Smooth muscle cell (in vitro differentiated cells): Measurements from ENCODE around the gene HIVEP2. TPM values are rescaled to one million over a fixed set of nuclear protein-coding genes. Genes with fewer than 3 reads are reported as not detected.

ENCODE experiments used
- DNase-seq: peaks from one replicate; lab custom pipeline; 2025; ENCODE audit not compliant: unreplicated experiment; lab: John Stamatoyannopoulos, UW
- H2AFZ ChIP-seq: fragments of 200-600 bp; sonication (generic); 2 replicates; pipeline ENCODE4 v1.6.0; 2016; ENCODE audit warnings: antibody characterized with exemption, low read depth, mild to moderate bottlenecking
- H3F3A ChIP-seq: fragments of 200-600 bp; sonication (generic); 2 replicates; pipeline ENCODE4 v1.6.0; 2017; ENCODE audit warnings: antibody characterized with exemption, low read depth
- H3K27ac ChIP-seq: fragments of 200-600 bp; sonication (generic); 2 replicates; pipeline ENCODE4 v1.5.1; 2016; ENCODE audit warnings: low read depth, mild to moderate bottlenecking
- H3K27me3 ChIP-seq: fragments of 200-600 bp; sonication (generic); 2 replicates; pipeline ENCODE4 v1.6.1; 2016; ENCODE audit warnings: low read depth, mild to moderate bottlenecking
- H3K36me3 ChIP-seq: fragments of 200-600 bp; sonication (generic); 2 replicates; pipeline ENCODE4 v1.5.1; 2016; ENCODE audit warnings: low read depth
- H3K4me1 ChIP-seq: fragments of 200-600 bp; sonication (generic); 2 replicates; pipeline ENCODE4 v1.5.1; 2016; ENCODE audit warnings: low read depth
- H3K4me2 ChIP-seq: fragments of 200-600 bp; sonication (generic); 2 replicates; pipeline ENCODE4 v1.6.0; 2016; ENCODE audit warnings: mild to moderate bottlenecking
- H3K4me3 ChIP-seq: fragments of 200-600 bp; sonication (generic); 2 replicates; pipeline ENCODE4 v1.5.1; 2016; ENCODE audit warnings: mild to moderate bottlenecking
- H3K79me2 ChIP-seq: fragments of 200-600 bp; sonication (generic); 2 replicates; pipeline ENCODE4 v1.6.0; 2016; ENCODE audit warnings: low read depth, mild to moderate bottlenecking
- H3K9ac ChIP-seq: fragments of 200-600 bp; sonication (generic); 2 replicates; pipeline ENCODE4 v1.6.0; 2016; ENCODE audit warnings: low read depth
- H3K9me3 ChIP-seq: fragments of 200-600 bp; sonication (generic); replicated peaks from 2 replicates; pipeline ENCODE4 v1.5.1; 2016; ENCODE audit warnings: low read depth
- H4K20me1 ChIP-seq: fragments of 200-600 bp; sonication (generic); 2 replicates; pipeline ENCODE4 v1.6.0; 2016; ENCODE audit warnings: low read depth
- WGBS: methylation state at CpG from one replicate; pipeline ENCODE4 v1.1.7; 2016; ENCODE audit warnings: low lambda C conversion rate; 5-methylcytosine and 5-hydroxymethylcytosine counted together
- polyA plus RNA-seq: library from polyadenylated mRNA; unstranded; fragments of >200 nt; fragmentation: Nextera tagmentation; extraction: Ambion mirVana; gene quantifications from 2 replicates; pipeline ENCODE4 v1.2.1, GENCODE V29; 2016
- total RNA-seq: library from RNA; depleted of rRNA; stranded (reverse); fragments of >200 nt; gene quantifications from 2 replicates; pipeline ENCODE4 v1.2.3, GENCODE V29; 2014
- TF ChIP-seq, protein P1 (sequence below): fragments of 200-600 bp; sonication (generic); IDR thresholded peaks from 2 replicates; pipeline ENCODE4 v1.5.1; 2017; ENCODE audit warnings: borderline replicate concordance, mild to moderate bottlenecking, antibody characterized with exemption; ENCODE audit not compliant: insufficient read depth, poor library complexity, severe bottlenecking

HIVEP2 gene
- total and polyA plus RNA-seq, 2 experiments from 2014 or later, result 3.2 to 12.5 TPM

DNA sequence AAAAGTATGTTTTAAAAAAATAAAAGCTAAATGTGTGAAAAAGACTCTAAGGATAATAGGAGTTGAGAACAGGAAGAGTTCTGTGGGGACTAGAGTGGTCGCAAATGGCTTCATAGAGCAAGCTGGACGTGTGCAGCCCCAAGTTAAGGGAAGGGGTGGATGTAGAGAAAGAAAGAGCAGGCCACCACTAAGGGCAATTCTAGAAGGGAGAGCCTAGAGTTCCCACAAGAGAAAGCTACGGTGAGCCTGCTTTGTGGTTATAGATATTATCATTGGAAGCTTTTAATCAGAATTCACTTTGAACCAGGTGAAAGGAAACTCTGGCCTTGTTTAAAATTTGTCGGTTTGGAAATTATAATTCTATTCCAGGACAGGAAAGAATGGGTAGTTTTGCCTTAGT, 101.6 kb downstream of the HIVEP2 start:
- peaks cover 36% of the 10 kb centered on the region for H3K79me2 ChIP-seq
- peak overlapping the region; percentile 83 for H3K4me2 ChIP-seq
- no peaks in the 10 kb centered on the region for H4K20me1 ChIP-seq
- no peak overlapping the region for H2AFZ ChIP-seq
- H3F3A ChIP-seq, result peaks cover 19% of the 10 kb centered on the region
- H3K4me3 ChIP-seq, result no peak overlapping the region
- H3K36me3 ChIP-seq, result no peaks in the 10 kb centered on the region
- TF ChIP-seq, protein P1, sequence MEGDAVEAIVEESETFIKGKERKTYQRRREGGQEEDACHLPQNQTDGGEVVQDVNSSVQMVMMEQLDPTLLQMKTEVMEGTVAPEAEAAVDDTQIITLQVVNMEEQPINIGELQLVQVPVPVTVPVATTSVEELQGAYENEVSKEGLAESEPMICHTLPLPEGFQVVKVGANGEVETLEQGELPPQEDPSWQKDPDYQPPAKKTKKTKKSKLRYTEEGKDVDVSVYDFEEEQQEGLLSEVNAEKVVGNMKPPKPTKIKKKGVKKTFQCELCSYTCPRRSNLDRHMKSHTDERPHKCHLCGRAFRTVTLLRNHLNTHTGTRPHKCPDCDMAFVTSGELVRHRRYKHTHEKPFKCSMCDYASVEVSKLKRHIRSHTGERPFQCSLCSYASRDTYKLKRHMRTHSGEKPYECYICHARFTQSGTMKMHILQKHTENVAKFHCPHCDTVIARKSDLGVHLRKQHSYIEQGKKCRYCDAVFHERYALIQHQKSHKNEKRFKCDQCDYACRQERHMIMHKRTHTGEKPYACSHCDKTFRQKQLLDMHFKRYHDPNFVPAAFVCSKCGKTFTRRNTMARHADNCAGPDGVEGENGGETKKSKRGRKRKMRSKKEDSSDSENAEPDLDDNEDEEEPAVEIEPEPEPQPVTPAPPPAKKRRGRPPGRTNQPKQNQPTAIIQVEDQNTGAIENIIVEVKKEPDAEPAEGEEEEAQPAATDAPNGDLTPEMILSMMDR, result no peak
- H3K27me3 ChIP-seq, result no peaks in the 10 kb centered on the region
- no peak for DNase-seq
- H3K27ac ChIP-seq, result peak overlapping the region; percentile 94
- peak overlapping the region; percentile 84 for H3K9ac ChIP-seq
- WGBS, result 82% methylated on average over 4 of the region's 4 CpGs
- no peaks in the 10 kb centered on the region for H3K9me3 ChIP-seq
- peaks cover 56% of the 10 kb centered on the region for H3K4me1 ChIP-seq

DNA sequence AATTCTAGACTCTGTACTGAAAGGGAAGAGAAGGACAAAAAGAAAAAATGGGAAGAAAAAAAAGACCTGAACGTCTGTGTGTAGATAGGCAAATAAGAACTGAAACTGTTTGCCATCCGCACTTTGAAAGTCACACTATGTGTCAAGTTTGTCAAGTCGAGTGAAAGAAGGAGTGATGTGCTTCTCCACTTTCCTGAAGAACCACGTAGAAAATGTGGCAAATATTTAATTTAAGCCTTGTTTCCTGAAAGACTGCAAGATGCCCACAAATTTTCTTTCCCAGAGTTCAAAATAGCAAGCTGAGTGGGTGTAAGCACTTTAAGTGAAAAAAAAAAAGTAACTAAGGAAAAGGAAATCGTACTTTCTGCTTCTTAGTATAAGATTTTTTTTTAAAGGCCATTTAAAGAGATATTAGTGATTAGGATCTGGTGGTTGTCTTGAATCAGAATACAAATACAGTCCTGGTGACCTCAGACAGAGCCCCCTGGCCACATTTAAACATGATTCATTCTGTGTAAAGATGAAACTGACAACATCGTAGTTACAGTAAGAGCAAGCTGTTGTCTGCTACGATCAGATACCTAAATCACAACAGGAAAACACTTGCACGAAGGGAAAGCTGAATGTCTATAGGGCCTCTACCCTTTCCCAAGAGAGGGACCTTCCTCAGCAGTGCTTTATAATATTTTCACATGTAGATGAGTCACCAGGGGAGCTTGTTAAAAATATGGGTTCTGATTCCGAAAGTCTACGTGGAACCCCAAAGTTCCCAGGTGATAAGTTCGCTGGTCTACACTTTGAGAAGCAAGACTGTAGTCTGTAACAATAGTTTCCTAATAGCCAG, 102.3 kb downstream of the HIVEP2 start:
- no peak for DNase-seq
- WGBS, result 30% methylated on average over 11 of the region's 11 CpGs
- peaks cover 19% of the 10 kb centered on the region for H3F3A ChIP-seq
- H3K9ac ChIP-seq, result peak overlapping the region; percentile 84
- H3K4me3 ChIP-seq, result peak overlapping the region; percentile 23
- H3K4me1 ChIP-seq, result peaks cover 53% of the 10 kb centered on the region
- H3K27me3 ChIP-seq, result no peaks in the 10 kb centered on the region
- no peaks in the 10 kb centered on the region for H4K20me1 ChIP-seq
- TF ChIP-seq, protein P1, result no peak
- no peaks in the 10 kb centered on the region for H3K36me3 ChIP-seq
- peak overlapping the region; percentile 94 for H3K27ac ChIP-seq
- H3K9me3 ChIP-seq, result no peaks in the 10 kb centered on the region
- H3K4me2 ChIP-seq, result peak overlapping the region; percentile 83
- H2AFZ ChIP-seq, result no peak overlapping the region
- peaks cover 43% of the 10 kb centered on the region for H3K79me2 ChIP-seq

DNA sequence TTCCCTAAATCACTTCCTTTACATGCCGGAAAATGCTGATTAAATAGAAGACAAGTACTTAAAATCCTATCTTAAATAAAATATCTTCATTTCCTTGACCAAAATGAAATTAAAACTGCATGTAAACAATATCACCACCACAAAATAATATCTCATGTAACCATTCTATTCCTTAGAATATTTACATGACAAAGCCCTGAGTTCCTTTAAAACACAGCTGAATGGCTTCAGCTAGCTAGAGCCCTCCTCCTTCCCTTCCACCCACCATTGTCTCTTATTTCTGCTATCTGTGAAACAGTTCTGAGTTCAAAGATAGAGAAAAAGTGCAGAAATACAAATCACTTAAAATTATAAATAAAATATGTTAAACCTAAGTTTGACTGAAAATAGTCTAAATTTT, 103.1 kb downstream of the HIVEP2 start:
- WGBS, result 74% methylated on average over 1 of the region's 1 CpG
- no peak for DNase-seq
- Histone ChIP-seq H3K27me3 (no peaks in the 10 kb centered on the region), H3F3A (peaks cover 15% of the 10 kb centered on the region), H3K9ac (peak overlapping the region; percentile 84), H3K9me3 (no peaks in the 10 kb centered on the region), H3K79me2 (peaks cover 50% of the 10 kb centered on the region), H3K36me3 (no peaks in the 10 kb centered on the region), H2AFZ (no peak overlapping the region), H3K4me3 (peak overlapping the region; percentile 23), H3K27ac (peak overlapping the region; percentile 94), H4K20me1 (no peaks in the 10 kb centered on the region), H3K4me1 (peaks cover 47% of the 10 kb centered on the region), H3K4me2 (peak overlapping the region; percentile 83)
- TF ChIP-seq, protein P1, result no peak

DNA sequence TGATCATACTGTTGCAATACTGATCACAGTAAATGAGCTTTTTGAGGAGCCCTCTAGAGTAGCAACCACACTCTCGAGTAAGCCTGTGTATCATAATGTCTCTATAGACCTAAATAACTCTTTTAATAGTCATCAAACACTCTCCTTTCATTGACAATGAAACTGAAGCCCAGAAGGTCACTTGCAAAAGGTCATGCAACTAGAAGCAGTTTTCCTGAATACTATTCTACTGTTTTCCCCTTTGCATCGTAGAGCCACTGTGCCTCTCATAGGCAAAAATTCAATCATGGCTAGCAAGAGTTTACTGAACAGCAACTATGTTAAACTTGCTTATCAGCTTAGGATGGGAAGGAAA, 105.3 kb downstream of the HIVEP2 start:
- H3K79me2 ChIP-seq, result peaks cover 50% of the 10 kb centered on the region
- no peaks in the 10 kb centered on the region for H3K36me3 ChIP-seq
- H3K9ac ChIP-seq, result peak overlapping the region; percentile 14

More for the DNA sequence above, 105.3 kb downstream of the HIVEP2 start:
- Histone ChIP-seq H3K9me3 (no peaks in the 10 kb centered on the region), H3K4me1 (peaks cover 25% of the 10 kb centered on the region), H3K4me2 (no peak overlapping the region), H2AFZ (no peak overlapping the region), H4K20me1 (no peaks in the 10 kb centered on the region), H3K27me3 (no peaks in the 10 kb centered on the region), H3K4me3 (no peak overlapping the region), H3F3A (peaks cover 3% of the 10 kb centered on the region), H3K27ac (peak overlapping the region; percentile 76)
- DNase-seq, result no peak
- TF ChIP-seq, protein P1, result no peak
- WGBS, result 68% methylated on average over 2 of the region's 2 CpGs
